Subcutaneous abdominal adipose tissue (tissue), 5 donors: Measurements from ENCODE around the gene PHETA1.
A peak's percentile ranks its signal among the peaks of the same experiment; 100 is the strongest.

Source experiments
- H3K27ac ChIP-seq: one replicate; pipeline ENCODE4 v1.7.0; 2013; ENCODE audit warnings: low read depth, mild to moderate bottlenecking, inconsistent platforms, low read length, moderate library complexity
- H3K27me3 ChIP-seq, 5 donors: one replicate each; pipeline ENCODE4 v1.7.0; 2013; ENCODE audit warnings: low read length in 5 of 5, inconsistent platforms in 1 of 5; ENCODE audit not compliant: control insufficient read depth in 5 of 5, insufficient read depth in 4 of 5
- H3K36me3 ChIP-seq, 5 donors: one replicate each; pipeline ENCODE4 v1.7.0; 2013; ENCODE audit warnings: low read length in 5 of 5; ENCODE audit not compliant: control insufficient read depth in 5 of 5, insufficient read depth in 5 of 5
- H3K4me1 ChIP-seq, 5 donors: one replicate each; pipeline ENCODE4 v1.7.0; 2013; ENCODE audit warnings: low read length in 5 of 5, mild to moderate bottlenecking in 3 of 5, moderate library complexity in 1 of 5; ENCODE audit not compliant: control insufficient read depth in 5 of 5, insufficient read depth in 5 of 5
- H3K4me3 ChIP-seq, 5 donors: one replicate each; pipeline ENCODE4 v1.7.0; 2013; ENCODE audit warnings: low read length in 5 of 5, low read depth in 1 of 5
- H3K9ac ChIP-seq, 5 donors: one replicate each; pipeline ENCODE4 v1.7.0; 2013; ENCODE audit warnings: low read length in 5 of 5, mild to moderate bottlenecking in 4 of 5, moderate library complexity in 3 of 5
- H3K9me3 ChIP-seq, 5 donors: one replicate each; pipeline ENCODE4 v1.7.0; 2013; ENCODE audit warnings: low read length in 5 of 5; ENCODE audit not compliant: control insufficient read depth in 5 of 5
- donor health status: healthy.
- donor health status: healthy.
- donor health status: healthy.
- donor health status: healthy.
- donor health status: healthy.

PHETA1 gene

DNA sequence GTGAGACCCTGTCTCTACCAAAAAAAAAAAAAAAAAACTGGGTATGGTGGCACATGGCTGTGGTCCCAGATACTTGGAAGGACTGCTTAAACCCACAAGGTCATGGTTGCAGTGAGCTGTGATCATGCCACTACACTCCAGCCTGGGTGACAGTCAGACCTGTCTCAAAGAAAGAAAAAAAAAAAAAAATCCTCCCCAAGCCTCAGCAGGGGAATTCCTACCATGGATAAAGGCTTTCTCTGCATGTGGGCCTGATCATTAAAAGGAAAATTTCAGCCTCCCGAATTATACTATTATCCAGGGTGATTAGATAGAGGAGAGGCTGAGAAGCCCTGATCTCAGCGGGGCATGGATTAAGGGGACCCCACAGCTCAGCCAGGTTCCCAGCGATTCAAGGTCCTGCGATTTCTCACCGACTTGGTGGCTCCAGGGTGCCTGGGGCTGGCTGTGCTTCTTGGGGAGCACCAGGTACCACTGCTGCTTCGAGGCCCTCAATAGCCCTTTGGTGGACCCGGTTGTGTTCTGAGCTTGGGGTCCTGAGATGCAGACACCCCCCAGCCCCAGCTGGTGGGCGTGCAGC is 42.4 kb upstream of the PHETA1 start:
- Histone ChIP-seq H3K4me1 (peaks cover 24 to 90% (median 86%) of the 10 kb centered on the region in 5 donors), H3K9me3 (no peaks in the 10 kb centered on the region), H3K27me3 (no peaks in the 10 kb centered on the region), H3K36me3 (peaks cover 0 to 7% (median 0%) of the 10 kb centered on the region in 5 donors), H3K9ac (peak overlapping the region in 3 of 5 donors; percentile 30 to 43 (median 39)), H3K4me3 (no peak overlapping the region), H3K27ac (peak overlapping the region; percentile 92)

GRCh38 chr12:111410431-111411184 is 41.7 kb upstream of the PHETA1 start:
- Histone ChIP-seq H3K9ac (peak overlapping the region; percentile 36 to 75 (median 68)), H3K27me3 (no peaks in the 10 kb centered on the region), H3K4me1 (peaks cover 24 to 93% (median 87%) of the 10 kb centered on the region in 5 donors), H3K27ac (peak overlapping the region; percentile 92), H3K36me3 (peaks cover 0 to 4% (median 0%) of the 10 kb centered on the region in 5 donors), H3K4me3 (peak overlapping the region in 4 of 5 donors; percentile 25 to 96 (median 45)), H3K9me3 (no peaks in the 10 kb centered on the region)

DNA sequence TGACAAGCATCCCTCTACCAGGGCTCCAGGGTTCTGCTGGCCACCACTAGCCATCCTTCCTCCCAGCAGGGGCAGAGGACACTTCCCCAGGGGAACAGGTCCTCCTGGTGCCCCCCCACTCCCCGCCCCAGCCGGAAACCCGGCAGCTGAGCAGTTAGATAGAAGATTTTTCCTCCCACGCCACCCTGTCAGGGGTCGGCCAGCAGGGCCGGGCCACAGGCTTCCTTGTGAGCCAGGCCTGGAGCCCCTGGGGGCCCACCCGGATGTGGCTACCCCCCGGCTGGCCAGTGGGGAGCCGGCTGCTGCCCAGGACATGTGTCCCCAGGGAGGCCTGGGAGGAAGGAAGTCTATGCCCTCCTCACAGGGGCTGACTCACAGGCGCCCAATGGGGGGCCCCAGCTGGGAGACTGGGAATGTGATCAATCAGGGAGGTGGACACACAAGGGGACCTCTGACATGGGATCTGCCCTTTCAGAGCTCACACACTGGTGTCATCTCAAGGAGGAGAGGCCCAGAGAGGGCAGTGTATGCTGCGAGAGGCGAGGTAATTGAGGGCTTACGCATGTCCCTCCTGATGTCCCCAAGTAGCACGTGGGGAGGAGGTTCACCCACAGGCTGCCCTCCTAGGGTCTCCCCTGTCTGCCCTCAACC is 41.0 kb upstream of the PHETA1 start:
- Histone ChIP-seq H3K4me1 (peaks cover 24 to 94% (median 89%) of the 10 kb centered on the region in 5 donors), H3K36me3 (peaks cover 0 to 4% (median 0%) of the 10 kb centered on the region in 5 donors), H3K9ac (peak overlapping the region; percentile 36 to 94 (median 68)), H3K4me3 (peak overlapping the region in 4 of 5 donors; percentile 25 to 96 (median 66)), H3K27ac (peak overlapping the region; percentile 92), H3K9me3 (no peaks in the 10 kb centered on the region), H3K27me3 (no peaks in the 10 kb centered on the region)

- no peaks in the 10 kb centered on the region for H3K27me3 ChIP-seq
- peak overlapping the region in 4 of 5 donors; percentile 31 to 96 (median 66) for H3K4me3 ChIP-seq
- H3K27ac ChIP-seq = peak overlapping the region; percentile 92
- no peaks in the 10 kb centered on the region for H3K36me3 ChIP-seq
- H3K9ac ChIP-seq = peak overlapping the region; percentile 4 to 94 (median 66)
- H3K4me1 ChIP-seq = peaks cover 24 to 94% (median 89%) of the 10 kb centered on the region in 5 donors
- no peaks in the 10 kb centered on the region for H3K9me3 ChIP-seq
Observed at GRCh38 chr12:111409403-111409779, 40.5 kb upstream of the PHETA1 start.

GRCh38 chr12:111408686-111409402 is 39.9 kb upstream of the PHETA1 start:
- H3K4me3 ChIP-seq = peak overlapping the region in 4 of 5 donors; percentile 31 to 96 (median 66)
- no peaks in the 10 kb centered on the region for H3K9me3 ChIP-seq
- H3K27ac ChIP-seq = peak overlapping the region; percentile 92
- no peaks in the 10 kb centered on the region for H3K36me3 ChIP-seq
- peak overlapping the region in 4 of 5 donors; percentile 37 to 95 (median 72) for H3K9ac ChIP-seq
- H3K27me3 ChIP-seq = no peaks in the 10 kb centered on the region
- peaks cover 22 to 94% (median 91%) of the 10 kb centered on the region in 5 donors for H3K4me1 ChIP-seq

DNA sequence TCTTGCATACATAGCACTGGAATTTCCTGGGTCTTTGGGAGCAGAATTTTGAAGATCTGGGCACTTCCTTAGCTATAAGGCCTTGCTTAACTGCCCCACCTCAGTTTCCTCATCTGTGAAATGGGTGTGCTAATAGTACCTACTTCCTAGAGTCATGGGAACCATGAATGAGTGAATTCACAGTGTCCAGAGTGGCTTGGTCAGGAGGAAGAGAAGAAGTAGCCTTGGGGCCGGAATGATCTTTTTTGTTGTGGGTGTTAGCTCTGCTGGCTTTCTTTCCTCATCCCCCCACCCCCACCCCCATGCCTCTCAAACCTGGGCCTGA is 39.2 kb upstream of the PHETA1 start:
- Histone ChIP-seq H3K27ac (peak overlapping the region; percentile 92), H3K9ac (peak overlapping the region; percentile 8 to 95 (median 86)), H3K4me1 (peaks cover 20 to 94% (median 91%) of the 10 kb centered on the region in 5 donors), H3K4me3 (peak overlapping the region in 4 of 5 donors; percentile 59 to 96 (median 81)), H3K36me3 (no peaks in the 10 kb centered on the region), H3K27me3 (no peaks in the 10 kb centered on the region), H3K9me3 (no peaks in the 10 kb centered on the region)

DNA sequence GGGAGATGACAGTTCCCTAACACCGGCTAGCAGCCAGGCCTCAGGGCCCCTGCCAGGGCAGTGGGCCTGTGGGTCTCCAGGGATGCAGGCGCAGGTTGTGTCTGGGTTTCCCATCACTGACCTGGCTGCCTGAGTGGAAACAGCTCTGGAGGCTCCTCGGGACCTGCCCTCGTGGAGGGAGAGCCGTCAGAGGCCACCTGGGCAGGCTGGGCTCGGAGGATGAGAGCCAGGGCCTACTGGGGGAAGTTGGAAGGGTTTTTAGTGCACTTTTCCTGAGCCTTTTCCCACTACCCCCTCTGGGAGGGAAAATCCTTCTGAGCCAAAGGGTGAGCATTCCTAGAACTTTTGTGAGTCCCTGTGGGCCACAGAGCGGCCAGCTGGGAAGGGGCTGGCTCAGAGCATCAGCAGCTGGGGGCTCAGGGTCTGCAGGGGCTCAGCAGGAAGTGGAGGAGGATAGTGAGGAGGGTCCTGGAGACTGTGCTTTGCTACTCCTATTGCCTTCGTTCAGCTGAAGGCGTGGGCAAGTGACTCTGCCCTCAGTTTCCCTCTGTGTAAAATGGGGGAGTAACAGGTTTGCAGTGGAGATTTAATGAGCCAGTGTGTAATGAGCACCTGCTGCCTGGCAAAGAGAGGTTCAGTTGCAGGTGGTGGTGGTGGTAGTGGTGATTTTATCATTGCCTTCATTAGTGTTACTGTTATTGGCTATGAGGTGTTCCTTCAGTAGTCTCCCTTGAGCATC is 38.7 kb upstream of the PHETA1 start:
- Histone ChIP-seq H3K4me1 (peaks cover 23 to 93% (median 89%) of the 10 kb centered on the region in 5 donors), H3K36me3 (no peaks in the 10 kb centered on the region), H3K27me3 (no peaks in the 10 kb centered on the region), H3K9me3 (no peaks in the 10 kb centered on the region), H3K9ac (peak overlapping the region; percentile 48 to 95 (median 89)), H3K4me3 (peak overlapping the region; percentile 59 to 96 (median 82)), H3K27ac (peak overlapping the region; percentile 92)

GRCh38 chr12:111406474-111407376 is 37.8 kb upstream of the PHETA1 start:
- no peaks in the 10 kb centered on the region for H3K9me3 ChIP-seq
- H3K4me1 ChIP-seq = peaks cover 23 to 85% (median 81%) of the 10 kb centered on the region in 5 donors
- H3K27ac ChIP-seq = peak overlapping the region; percentile 92
- peak overlapping the region; percentile 77 to 96 (median 82) for H3K4me3 ChIP-seq
- H3K36me3 ChIP-seq = no peaks in the 10 kb centered on the region
- H3K27me3 ChIP-seq = no peaks in the 10 kb centered on the region
- peak overlapping the region; percentile 77 to 95 (median 89) for H3K9ac ChIP-seq
